ENCODE data around the gene POLQ. TPM values are rescaled to one million over a fixed set of nuclear protein-coding genes. Genes with fewer than 3 reads are reported as not detected.

POLQ gene
- total and polyA plus RNA-seq, 2 of the 8 experiments (the other 6 are each of a cell fraction or from before 2014, with no cell fraction given): 3.6 to 15.3 TPM

DNA sequence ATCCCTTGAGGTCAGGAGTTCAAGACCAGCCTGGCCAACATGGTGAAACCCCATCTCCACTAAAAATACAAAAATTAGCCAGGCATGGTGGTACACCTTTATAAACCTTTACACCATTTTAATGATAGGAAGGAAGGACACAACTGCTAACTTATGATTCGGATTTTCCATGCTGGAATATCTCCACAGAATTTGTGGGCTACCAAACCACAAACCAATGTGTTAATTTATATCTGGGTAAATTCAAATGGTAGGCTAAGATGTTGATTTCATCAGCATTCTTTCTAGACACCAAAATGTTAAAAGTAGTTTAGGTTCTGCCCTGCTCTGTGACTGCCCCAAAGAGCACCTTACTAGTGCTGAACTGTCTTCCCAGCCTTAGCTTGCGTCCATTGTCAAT, 72.8 kb downstream of the POLQ start:
- no peak overlapping the region for H2BK15ac ChIP-seq (ENCODE audit: low read length)
- no peak overlapping the region for H2BK20ac ChIP-seq (ENCODE audit: low read length)
- no peak overlapping the region for H4K8ac ChIP-seq (ENCODE audit: extremely low read depth, insufficient read depth, low read length)
- H3K56ac ChIP-seq (replicated peaks; ENCODE audit: insufficient read length, low read depth, low read length): no peak overlapping the region
- H3K23ac ChIP-seq (ENCODE audit: insufficient read length): no peak overlapping the region
- no peak overlapping the region for H3K4me3 ChIP-seq (ENCODE audit: extremely low read depth in 1 of 4, insufficient read depth in 2 of 4, low read depth in 3 of 4, low read length in 4 of 4)
- H3K27me3 ChIP-seq (replicated peaks in 1 of 4; ENCODE audit: control insufficient read depth in 3 of 4, extremely low read depth in 1 of 4, insufficient read depth in 3 of 4, low read length in 3 of 4): no peaks in the 10 kb centered on the region
- no peak overlapping the region for H2AK5ac ChIP-seq (ENCODE audit: low read depth, low read length)
- ChIA-PET CTCF (ENCODE audit: partially characterized antibody) (no interaction called here), POLR2A (ENCODE audit: partially characterized antibody) (no interaction called here)
- no peak overlapping the region for H4K91ac ChIP-seq (replicated peaks; ENCODE audit: insufficient read length, low read length)
- no peak overlapping the region for H2BK12ac ChIP-seq (ENCODE audit: low read depth, low read length)
- no peak overlapping the region for H3K27ac ChIP-seq (ENCODE audit: low read depth, low read length)
- no peaks in the 10 kb centered on the region for H3K79me2 ChIP-seq (ENCODE audit: control insufficient read depth in 1 of 2, insufficient read depth in 2 of 2, low read length in 2 of 2)
- no peak overlapping the region for H3K9ac ChIP-seq (replicated peaks in 1 of 4; ENCODE audit: extremely low read depth in 1 of 4, low read depth in 3 of 4, low read length in 3 of 4)
- peaks cover 2 to 57% (median 33%) of the 10 kb centered on the region in 4 experiments; a peak in 7 of 8 replicates for H3K36me3 ChIP-seq (ENCODE audit: control insufficient read depth in 2 of 4, insufficient read depth in 4 of 4, low read length in 3 of 4)
- no peaks in the 10 kb centered on the region for H4K20me1 ChIP-seq (replicated peaks in 1 of 2; ENCODE audit: control insufficient read depth in 1 of 2, insufficient read depth in 2 of 2, low read length in 2 of 2)
- no peak overlapping the region for H2BK120ac ChIP-seq (replicated peaks; ENCODE audit: low read depth, low read length)
- no peak overlapping the region for H3K4ac ChIP-seq (replicated peaks; ENCODE audit: insufficient read length, low read depth, low read length)
- no peak overlapping the region for H2AFZ ChIP-seq (ENCODE audit: low read length)
- no peak overlapping the region for H3K4me2 ChIP-seq (ENCODE audit: insufficient read depth in 1 of 2, low read depth in 2 of 2, low read length in 2 of 2)
- no peaks in the 10 kb centered on the region for H3K4me1 ChIP-seq (replicated peaks in 1 of 4; ENCODE audit: control insufficient read depth in 3 of 4, insufficient read depth in 4 of 4, low read length in 3 of 4)
- H3K23me2 ChIP-seq (ENCODE audit: low read depth, low read length): no peaks in the 10 kb centered on the region
- H2BK5ac ChIP-seq (ENCODE audit: low read depth, low read length): no peak overlapping the region
- DNase-seq (ENCODE audit: low read depth in 1 of 2, low spot score in 2 of 2) (no peak), FAIRE-seq (no peak)
- no peak overlapping the region for H3K14ac ChIP-seq (ENCODE audit: insufficient read length)
- H3K9me3 ChIP-seq (ENCODE audit: insufficient read depth in 2 of 2, low read depth in 1 of 2, low read length in 1 of 2): no peaks in the 10 kb centered on the region
- WGBS, 2 experiments (ENCODE audit: extremely low coverage in 1 of 2, insufficient coverage in 1 of 2, insufficient read length in 1 of 2, insufficient replicate concordance in 2 of 2, low coverage in 1 of 2, low lambda C conversion rate in 2 of 2, missing lambda C conversion rate in 1 of 2): 95% methylated on average over 2 of the region's 2 CpGs; no CpG with 5 or more reads in 1 of the 2 experiments
- no peak overlapping the region for H4K5ac ChIP-seq (ENCODE audit: insufficient read length, low read depth, low read length)
- no peak overlapping the region for H3K18ac ChIP-seq (ENCODE audit: extremely low read depth, low read length)
- H3K79me1 ChIP-seq (ENCODE audit: low read depth, low read length): no peaks in the 10 kb centered on the region
- TF ChIP-seq, protein P1, sequence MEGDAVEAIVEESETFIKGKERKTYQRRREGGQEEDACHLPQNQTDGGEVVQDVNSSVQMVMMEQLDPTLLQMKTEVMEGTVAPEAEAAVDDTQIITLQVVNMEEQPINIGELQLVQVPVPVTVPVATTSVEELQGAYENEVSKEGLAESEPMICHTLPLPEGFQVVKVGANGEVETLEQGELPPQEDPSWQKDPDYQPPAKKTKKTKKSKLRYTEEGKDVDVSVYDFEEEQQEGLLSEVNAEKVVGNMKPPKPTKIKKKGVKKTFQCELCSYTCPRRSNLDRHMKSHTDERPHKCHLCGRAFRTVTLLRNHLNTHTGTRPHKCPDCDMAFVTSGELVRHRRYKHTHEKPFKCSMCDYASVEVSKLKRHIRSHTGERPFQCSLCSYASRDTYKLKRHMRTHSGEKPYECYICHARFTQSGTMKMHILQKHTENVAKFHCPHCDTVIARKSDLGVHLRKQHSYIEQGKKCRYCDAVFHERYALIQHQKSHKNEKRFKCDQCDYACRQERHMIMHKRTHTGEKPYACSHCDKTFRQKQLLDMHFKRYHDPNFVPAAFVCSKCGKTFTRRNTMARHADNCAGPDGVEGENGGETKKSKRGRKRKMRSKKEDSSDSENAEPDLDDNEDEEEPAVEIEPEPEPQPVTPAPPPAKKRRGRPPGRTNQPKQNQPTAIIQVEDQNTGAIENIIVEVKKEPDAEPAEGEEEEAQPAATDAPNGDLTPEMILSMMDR (IDR thresholded peaks at IDR 0.05; ENCODE audit: control extremely low read depth in 1 of 3, insufficient read depth in 1 of 3, low read depth in 1 of 3, low read length in 3 of 3): no peak
- no peak for TF ChIP-seq RXRA (IDR thresholded peaks at IDR 0.05; ENCODE audit: insufficient read depth, low read depth, low read length)
- no peak for TF ChIP-seq CHD1 (IDR thresholded peaks at IDR 0.05; ENCODE audit: low read depth, low read length)
- TF ChIP-seq JUND (IDR thresholded peaks at IDR 0.05; ENCODE audit: low read length): no peak
- no peak for TF ChIP-seq KDM4A (IDR thresholded peaks at IDR 0.05; ENCODE audit: low read depth, low read length, severe bottlenecking)
- TF ChIP-seq HDAC2 (IDR thresholded peaks at IDR 0.05; ENCODE audit: borderline replicate concordance in 1 of 2, low read depth in 2 of 2, low read length in 2 of 2): no peak
- no peak for TF ChIP-seq NRF1 (IDR thresholded peaks at IDR 0.05; ENCODE audit: low read depth, low read length)
- TF ChIP-seq HDAC6 (IDR thresholded peaks at IDR 0.05; ENCODE audit: low read depth, low read length): no peak
- no peak for TF ChIP-seq YY1 (IDR thresholded peaks at IDR 0.05; ENCODE audit: low read depth, low read length)
- TF ChIP-seq EZH2 (IDR thresholded peaks at IDR 0.05; ENCODE audit: low read depth, low read length, severe bottlenecking): no peak
